HG03039 (cell line): Measurements from ENCODE around the gene FBLIM1.

Experiments used
- ATAC-seq: cut with Tn5 transposase; IDR thresholded peaks from one replicate; pipeline ENCODE4 v1.9.1; 2021; ENCODE audit warnings: mild to moderate bottlenecking, moderate library complexity; ENCODE audit not compliant: unreplicated experiment

FBLIM1 gene

GRCh38 chr1:15758343-15758931 is at the start of gene FBLIM1:
Gene FBLIM1 (plus strand): TSS chr1:15758795. CDS start chr1:15764984, 6,189 bp downstream.
- no peak for ATAC-seq

- ATAC-seq = no peak
Observed at GRCh38 chr1:15709226-15709625, 49.4 kb upstream of the FBLIM1 start.

GRCh38 chr1:15712168-15712567 is 46.4 kb upstream of the FBLIM1 start:
- no peak for ATAC-seq

GRCh38 chr1:15714406-15715136 is 44.0 kb upstream of the FBLIM1 start:
- ATAC-seq = no peak

- ATAC-seq = no peak
Observed at GRCh38 chr1:15717418-15718125, 41.0 kb upstream of the FBLIM1 start.

GRCh38 chr1:15718199-15718601 is 40.4 kb upstream of the FBLIM1 start:
- ATAC-seq = no peak

- no peak for ATAC-seq
Observed at GRCh38 chr1:15719381-15720120, 39.0 kb upstream of the FBLIM1 start.

- no peak for ATAC-seq
Observed at GRCh38 chr1:15720861-15721260, 37.7 kb upstream of the FBLIM1 start.

GRCh38 chr1:15722411-15722810 is 36.2 kb upstream of the FBLIM1 start:
- no peak for ATAC-seq

GRCh38 chr1:15722836-15723532 is 35.6 kb upstream of the FBLIM1 start:
- ATAC-seq = no peak

- ATAC-seq = no peak
Observed at GRCh38 chr1:15723631-15724246, 34.9 kb upstream of the FBLIM1 start.

- ATAC-seq = no peak
Observed at GRCh38 chr1:15724949-15725880, 33.4 kb upstream of the FBLIM1 start.

GRCh38 chr1:15726508-15726907 is 32.1 kb upstream of the FBLIM1 start:
- ATAC-seq = no peak

- ATAC-seq = no peak
Observed at GRCh38 chr1:15727021-15727420, 31.6 kb upstream of the FBLIM1 start.

- no peak for ATAC-seq
Observed at GRCh38 chr1:15727424-15727823, 31.2 kb upstream of the FBLIM1 start.

GRCh38 chr1:15727866-15728534 is 30.6 kb upstream of the FBLIM1 start:
- no peak for ATAC-seq

- no peak for ATAC-seq
Observed at GRCh38 chr1:15728937-15729657, 29.5 kb upstream of the FBLIM1 start.

- ATAC-seq = no peak
Observed at GRCh38 chr1:15730423-15730822, 28.2 kb upstream of the FBLIM1 start.
